Epidermal melanocyte (primary cell): ENCODE results near the gene PTHLH.

Experiments
- DNase-seq: peaks from one replicate; pipeline ENCODE4 v3.0.0; 2011; ENCODE audit warnings: low spot score; ENCODE audit not compliant: insufficient read length

Gene PTHLH

DNA sequence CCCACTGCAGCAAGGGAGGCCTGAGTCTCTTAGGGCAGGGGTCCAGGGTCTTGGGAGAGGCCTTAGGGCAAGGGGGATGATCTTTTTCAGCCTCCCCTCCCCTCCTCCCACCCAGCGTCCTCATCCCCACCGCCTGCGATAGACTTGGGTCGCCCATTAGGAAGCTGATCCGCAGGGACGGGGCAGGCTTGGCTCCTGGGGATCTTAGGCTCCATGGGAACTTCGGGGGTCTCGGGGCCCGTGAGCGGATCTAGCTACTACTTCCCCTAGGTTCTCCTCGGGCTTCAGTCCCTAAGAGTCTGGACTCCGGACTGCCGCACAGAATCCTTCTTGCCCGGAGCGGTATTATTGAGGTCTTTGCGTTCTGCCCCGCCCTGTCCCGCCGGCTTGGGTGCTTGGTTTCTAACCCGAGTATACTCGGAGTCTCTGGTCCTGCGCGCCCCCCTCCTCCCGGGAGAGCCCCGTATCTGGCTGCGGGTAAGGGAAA is 2.2 kb upstream of the PTHLH start:
- no peak for DNase-seq

DNA sequence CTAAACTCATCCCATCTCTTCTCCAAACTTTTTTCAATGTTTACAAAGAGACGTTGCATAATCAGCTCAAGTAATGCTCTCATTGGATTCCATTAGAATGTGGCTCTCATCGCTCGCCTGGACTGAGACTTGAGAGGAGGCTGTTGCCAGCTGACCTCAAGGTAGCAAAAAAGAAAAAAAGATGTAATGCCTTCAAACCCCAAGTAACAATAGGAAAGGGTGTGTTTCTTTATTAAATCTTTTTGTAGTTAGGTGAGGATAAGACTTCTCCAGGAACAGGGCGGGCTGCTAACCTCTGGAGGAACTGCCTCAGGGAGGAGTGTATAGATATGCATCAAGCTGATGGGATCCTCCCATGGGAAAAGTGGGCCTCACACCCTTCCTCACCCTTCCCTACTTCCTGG is 956 bp upstream of the PTHLH start:
- no peak for DNase-seq

GRCh38 chr12:27971606-27972005 is 927 bp downstream of the PTHLH start:
- no peak for DNase-seq

DNA sequence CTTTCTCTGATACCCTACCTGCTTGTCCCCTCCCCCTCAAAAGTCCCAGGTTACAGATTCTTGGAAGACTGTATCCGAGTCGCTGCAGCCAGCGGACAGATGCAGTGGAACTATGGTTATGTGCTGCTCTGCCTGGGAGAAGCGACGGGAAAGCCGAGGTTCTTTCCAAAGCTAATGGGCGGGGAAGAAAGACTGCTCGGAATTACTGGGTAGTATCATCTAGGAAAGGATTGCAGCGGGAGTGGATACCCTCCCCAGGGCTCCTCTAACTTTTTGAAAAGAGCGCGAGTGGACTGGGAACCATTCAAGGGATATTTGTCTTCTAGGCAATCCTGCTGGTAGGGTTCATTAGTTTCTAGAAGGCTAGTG is 1.4 kb downstream of the PTHLH start:
- no peak for DNase-seq

DNA sequence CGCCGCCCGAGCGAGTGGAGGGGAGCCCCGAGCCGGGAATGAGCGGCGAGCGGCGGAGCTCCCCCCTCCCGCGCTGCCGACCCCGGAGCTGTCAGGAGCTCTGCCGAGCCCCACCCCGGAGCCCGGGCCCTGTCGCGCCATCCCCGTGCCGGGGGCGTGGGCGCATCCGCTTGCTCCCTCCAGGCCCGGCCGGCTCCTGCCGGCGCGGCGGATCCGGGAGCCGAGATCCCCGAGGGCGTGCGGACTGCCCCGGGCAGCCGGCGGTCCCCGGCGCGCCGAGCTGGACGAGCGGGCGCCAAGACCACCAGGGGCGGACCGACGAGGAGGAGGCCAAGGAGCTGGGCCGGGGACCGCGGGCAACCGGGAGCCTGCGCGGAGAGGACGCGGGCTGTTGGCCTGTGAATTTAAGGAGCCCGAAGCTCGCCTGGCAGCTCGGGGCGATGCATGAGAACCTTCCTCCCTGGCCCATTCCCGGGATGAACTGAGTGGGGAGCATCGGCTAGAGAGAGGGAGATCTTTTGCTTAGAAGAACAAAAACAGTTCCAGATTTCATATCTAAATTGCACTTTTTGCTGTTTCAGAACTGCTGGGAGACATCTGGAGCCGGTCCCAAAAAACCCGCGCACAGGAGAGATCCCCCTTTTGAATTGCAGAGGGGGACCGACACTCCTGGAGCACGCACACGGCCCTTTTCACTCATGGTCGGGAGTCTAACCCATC is 2.0 kb downstream of the PTHLH start:
- no peak for DNase-seq

DNA sequence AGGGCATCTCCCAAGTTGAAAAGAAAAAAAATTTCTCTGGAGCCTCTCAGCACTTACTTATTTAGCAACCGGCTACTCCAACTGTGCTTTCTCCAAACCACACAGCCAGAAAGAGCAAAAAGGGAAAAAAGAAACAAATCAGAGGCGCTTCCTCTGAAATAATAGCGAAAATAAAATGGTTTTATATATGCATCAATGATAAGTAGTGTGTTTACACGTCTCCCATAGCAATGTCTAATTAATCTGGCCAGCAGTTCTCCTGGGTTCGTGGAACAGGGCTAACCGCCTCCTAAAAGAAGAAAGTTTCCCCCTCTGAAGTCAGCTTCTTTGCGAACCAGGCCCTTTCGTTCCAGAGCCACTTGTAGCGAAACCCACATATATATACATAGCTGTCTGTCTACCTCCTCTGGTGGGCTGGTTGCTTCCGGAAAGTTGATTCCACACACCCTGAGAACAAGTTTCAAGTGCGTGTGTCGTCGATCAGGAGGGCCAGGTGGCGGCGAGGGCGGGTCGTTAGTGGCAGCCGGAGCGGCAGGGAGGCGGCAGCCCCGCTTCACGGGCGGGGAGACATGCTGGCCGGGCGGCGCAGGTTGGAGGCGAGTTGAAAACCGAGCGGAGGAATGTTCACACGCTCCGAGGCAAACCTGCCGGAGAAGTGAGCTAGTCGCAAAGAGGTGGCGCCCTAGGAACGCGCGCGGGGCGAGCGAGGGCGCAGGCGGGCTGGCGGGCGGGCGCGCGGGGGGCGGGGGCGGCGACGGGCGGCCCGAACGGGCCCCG is 2.7 kb downstream of the PTHLH start:
- DNase-seq = no peak

GRCh38 chr12:27968972-27969623 is 3.4 kb downstream of the PTHLH start:
- DNase-seq = no peak

GRCh38 chr12:27967551-27968054 is 4.9 kb downstream of the PTHLH start:
- no peak for DNase-seq

GRCh38 chr12:27966870-27967269 is 5.7 kb downstream of the PTHLH start:
- no peak for DNase-seq

GRCh38 chr12:27965966-27966365 is 6.6 kb downstream of the PTHLH start:
- no peak for DNase-seq

GRCh38 chr12:27965411-27965810 is 7.1 kb downstream of the PTHLH start:
- no peak for DNase-seq

DNA sequence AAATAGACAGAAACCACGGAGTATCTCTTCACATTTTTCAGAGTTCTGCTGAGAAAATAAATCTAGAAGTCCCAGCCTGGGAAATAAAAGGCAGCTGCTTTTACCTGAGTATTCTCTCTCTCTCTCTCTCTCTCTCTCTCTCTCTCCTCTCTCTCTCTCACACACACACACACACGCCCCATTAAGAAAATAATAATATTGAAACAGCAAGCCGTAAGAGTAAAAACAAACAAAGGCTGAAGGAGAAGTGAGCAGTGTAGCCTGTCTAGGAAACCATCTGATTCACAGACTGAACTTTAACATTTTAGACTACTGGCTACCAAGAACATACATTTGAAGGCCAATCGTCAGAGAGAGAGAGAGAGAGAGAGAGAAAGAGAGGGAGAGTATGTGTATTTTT is 8.4 kb downstream of the PTHLH start:
- DNase-seq = no peak

- DNase-seq = no peak
Observed at GRCh38 chr12:27960821-27961220, 11.7 kb downstream of the PTHLH start.

DNA sequence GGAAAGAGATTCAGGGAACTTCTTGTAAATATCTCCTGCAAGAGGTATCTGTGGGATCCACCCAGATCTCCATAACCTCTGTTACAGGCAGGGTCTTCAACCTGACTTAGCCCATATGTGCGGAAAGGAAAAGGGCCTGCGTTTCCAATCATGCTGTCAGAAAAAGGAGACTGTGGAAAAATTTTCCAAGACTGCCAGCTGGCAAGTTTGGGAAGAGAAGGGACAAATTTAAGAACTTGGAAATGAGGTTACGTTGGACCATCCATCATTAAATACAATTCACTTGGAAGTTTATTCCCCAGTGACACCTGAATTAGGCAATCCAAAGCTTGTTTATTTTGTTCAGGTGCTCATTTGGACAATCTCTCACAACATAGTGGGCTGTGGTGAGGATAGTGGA is 13.9 kb downstream of the PTHLH start:
- DNase-seq = no peak

GRCh38 chr12:27957366-27957765 is 15.2 kb downstream of the PTHLH start:
- DNase-seq = no peak

- no peak for DNase-seq
Observed at GRCh38 chr12:27953817-27954216, 18.7 kb downstream of the PTHLH start.

GRCh38 chr12:27953348-27953747 is 19.2 kb downstream of the PTHLH start:
- DNase-seq = no peak

DNA sequence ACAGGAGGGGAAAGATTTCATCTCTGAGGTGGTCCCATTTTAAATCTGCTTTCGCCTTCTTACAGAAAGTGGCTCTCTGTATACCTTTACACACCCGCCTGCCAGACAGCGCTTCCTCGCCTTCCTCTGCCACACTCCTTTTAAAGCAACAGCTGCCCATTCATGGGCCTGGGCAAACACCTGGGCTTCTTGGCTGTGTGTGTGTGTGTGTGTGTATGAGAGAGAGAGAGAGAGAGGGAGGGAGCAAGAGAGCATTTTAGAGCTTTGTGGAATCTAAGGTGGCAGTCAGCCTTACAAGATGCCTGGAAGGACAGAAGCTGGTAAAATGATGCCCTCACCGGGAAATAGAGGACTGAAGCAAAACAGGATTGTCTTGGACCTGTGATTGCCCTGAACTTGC is 20.0 kb downstream of the PTHLH start:
- DNase-seq = no peak

DNA sequence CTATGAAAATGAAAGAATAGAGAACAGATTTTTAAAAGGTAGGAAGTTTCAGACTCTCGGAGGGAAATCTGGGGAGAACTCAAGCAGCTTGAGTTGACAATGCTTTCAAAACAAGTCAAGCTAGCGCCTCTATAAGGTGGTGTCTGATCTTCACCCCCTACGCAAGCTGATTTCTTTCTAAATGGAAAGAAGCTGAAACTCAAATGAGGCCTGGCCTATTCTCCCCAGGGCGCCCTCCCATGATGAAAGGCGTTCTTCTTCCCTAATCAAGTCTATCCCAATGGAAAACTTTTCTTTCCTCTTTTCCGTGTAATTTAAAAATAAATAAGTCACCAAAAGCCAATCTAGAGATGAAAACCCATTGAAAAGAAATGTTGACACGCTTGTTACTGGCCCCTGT is 20.6 kb downstream of the PTHLH start:
- no peak for DNase-seq

DNA sequence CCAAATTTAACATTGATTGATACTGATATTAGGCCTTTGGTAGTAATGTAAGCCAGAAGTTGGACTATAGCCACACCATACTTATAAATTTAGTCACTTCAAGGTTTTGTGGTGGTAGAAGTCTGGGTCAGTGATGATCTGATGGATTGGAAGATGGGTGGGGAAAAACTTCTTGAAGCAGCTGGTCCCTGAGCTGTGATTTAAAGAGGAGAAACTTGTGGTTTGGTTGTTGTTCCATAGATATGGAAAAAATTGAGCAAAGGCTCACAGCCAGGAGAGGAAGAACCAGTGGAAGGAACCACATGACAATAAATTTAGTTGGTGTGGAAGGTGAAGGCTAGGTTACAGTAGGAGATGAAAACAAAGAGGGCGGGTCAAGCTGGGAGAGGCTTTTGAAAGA is 26.1 kb downstream of the PTHLH start:
- no peak for DNase-seq

DNA sequence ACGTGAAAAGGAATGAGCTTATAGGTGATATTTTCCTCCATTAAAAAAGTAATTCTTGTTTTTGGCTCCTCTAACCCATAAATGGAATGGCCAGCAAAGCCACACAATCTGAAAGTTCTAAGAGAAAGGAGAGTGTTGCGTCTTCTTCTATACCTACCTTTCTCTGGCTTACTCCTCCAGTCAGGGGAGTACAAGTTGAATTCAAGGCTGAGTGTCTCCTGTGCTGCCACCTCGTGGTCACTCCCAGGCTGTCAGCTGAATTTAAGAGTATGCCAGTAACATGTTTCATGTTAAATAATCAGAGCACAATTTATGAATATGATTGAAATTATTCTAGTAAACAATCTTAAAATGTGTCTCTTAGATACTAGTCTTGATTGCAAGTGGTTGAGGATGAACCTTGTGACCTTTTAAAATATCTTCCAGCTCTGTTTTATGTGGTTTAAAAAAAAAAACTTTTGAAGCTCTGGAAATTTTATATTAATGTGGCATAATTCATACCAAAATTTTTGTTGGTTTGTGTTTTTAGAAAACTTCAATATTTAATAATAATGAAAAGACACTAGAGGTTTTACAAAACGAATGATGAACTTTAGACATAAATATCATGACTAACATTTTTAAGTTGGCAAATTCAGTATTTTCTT is 31.7 kb downstream of the PTHLH start:
- DNase-seq = no peak

- DNase-seq = no peak
Observed at GRCh38 chr12:27940245-27940644, 32.3 kb downstream of the PTHLH start.
